GM18517 (cell line): ENCODE data around the gene CCDC92.
"Not testable (repeated sequence)": the region's sequence is repeated elsewhere in the genome, so short reads cannot be mapped to it uniquely, and the experiment has no call there.

Experiments used
- ATAC-seq: cut with Tn5 transposase; IDR thresholded peaks from one replicate; pipeline ENCODE4 v1.9.1; 2021; ENCODE audit warnings: mild to moderate bottlenecking, moderate library complexity; ENCODE audit not compliant: unreplicated experiment

The CCDC92 gene

DNA sequence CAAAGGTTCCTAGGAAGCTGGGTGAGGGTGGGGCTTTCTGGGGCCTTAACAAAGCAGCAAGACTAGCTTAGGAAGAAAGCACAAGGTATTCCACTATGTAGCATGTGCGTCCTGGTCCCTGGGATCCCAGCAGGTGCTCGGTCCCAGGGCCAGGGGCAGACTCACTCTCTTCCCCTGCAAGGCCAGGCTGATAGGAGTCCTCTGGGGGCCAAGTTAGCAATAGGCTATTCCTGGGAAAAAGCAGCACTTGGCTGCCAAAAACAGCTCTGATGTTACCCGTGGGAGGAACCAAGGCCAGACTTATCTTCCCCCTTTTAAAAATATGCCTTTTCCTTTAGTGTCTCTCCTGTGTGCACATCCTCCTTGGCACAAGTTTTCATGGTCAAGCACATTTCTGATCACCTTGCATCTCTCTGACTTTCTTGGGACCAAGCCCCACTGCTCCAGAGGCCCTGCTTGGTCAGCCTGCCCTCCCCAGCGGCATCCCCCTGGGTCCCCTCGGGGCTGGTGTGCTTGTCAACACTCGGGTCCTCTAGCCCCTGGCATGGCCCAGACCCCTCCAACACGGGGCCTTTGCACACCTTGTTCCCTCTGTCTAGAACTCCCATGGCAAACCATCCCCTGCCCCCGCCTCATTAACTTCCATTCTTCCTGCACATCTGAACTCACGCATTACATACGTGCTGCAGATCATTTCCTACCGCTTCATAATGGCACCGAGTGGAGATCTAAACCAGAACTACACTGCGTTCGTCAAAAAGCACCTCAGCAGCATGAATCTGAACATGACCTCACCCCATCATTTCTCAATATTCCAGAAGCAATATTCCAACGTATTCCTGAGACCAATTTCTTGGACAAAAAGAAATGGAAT, 21.9 kb downstream of the CCDC92 start:
- ATAC-seq: no peak

DNA sequence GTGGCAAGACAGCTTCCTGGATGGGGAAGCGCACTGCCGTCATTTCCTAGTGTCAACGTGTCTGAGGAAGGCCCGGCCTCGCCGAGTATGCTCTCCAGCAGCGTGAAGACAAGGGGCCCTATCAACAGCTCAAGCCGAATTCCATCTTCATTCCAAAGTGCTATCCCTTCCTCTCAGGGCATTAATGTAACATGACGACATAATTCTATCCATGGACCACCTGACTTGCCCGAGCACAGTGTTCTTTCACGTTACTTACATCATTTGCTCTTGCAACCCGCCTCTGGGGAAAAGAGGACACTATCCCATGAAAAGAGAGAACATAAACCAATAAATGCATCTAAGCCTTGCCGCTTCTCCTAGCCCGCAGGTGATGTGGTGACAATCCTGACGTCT, 22.9 kb downstream of the CCDC92 start:
- ATAC-seq: no peak

DNA sequence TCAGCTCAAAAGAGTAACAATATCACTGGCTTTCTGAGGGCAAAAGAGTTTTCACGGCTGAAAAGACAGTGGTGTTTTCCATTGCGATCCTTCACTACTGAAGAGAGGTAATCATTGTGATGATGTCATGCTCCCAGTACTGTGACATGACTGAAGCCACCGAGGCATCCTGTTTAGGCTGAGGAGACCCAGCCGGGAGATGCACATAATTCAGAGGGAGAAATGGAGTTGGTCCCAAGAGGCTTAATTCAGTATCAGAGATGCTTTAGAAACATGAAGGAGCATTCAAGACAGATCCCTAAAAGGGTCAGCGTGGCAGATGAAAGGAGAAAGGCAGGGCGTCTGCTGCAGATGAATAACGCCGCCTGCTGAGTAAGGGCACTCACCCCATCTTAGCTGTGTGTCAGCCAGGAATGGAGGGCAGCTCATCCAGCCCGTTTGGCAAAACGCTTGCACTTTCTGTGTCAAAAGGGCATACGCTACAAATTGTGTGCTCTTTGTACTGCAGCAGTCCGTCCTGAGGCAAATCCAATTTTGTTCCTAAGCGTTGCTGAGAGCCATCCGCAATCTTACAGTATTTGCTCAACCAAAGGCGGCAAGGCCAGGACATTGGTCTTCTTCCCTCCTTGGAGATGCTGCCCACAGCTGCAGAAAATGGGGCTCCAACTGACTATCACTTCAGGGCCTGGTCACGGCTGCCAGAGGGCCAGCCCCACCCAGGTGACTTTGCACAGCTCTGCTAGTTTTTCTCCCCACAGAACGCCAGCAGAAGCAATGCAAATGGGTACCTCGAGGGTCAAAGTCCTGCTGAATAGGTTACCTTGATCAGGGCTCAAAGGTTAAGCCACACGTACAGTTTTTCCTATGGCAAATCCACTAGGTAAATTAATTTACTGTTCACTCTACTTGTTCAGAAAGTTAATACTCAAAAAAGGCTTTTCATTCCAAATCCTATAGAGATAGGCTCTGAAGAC, 23.5 kb downstream of the CCDC92 start:
- no peak for ATAC-seq

DNA sequence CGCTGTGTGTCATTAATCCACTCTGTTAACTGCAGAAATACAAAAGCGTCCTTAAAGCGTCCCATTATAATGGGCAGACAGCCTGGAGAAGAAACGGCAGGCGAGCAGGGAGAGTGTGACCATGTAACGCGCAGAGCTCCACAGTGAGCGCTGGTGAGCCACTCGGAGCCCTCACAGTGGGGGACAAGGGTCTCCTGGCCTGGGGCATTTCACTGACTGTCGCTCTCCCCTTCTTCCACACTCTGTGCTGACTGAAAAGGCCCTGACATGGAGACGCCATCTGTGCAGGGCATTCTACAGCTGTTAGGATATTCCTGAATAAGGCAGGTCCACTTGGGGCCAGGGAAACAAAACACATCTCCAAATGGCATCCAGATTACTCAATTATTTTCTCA, 24.2 kb downstream of the CCDC92 start:
- ATAC-seq: no peak

DNA sequence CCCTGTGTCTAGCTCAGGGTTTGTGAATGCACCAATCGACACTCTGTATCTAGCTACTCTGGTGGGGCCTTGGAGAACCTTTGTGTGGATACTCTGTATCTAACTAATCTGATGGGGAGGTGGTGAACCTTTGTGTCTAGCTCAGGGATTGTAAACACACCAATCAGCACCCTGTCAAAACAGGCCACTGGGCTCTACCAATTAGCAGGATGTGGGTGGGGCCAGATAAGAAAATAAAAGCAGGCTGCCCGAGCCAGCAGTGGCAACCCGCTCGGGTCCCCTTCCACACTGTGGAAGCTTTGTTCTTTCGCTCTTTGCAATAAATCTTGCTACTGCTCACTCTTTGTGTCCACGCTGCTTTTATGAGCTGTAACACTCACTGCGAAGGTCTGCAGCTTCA, 25.1 kb downstream of the CCDC92 start:
- ATAC-seq: not testable (repeated sequence)

DNA sequence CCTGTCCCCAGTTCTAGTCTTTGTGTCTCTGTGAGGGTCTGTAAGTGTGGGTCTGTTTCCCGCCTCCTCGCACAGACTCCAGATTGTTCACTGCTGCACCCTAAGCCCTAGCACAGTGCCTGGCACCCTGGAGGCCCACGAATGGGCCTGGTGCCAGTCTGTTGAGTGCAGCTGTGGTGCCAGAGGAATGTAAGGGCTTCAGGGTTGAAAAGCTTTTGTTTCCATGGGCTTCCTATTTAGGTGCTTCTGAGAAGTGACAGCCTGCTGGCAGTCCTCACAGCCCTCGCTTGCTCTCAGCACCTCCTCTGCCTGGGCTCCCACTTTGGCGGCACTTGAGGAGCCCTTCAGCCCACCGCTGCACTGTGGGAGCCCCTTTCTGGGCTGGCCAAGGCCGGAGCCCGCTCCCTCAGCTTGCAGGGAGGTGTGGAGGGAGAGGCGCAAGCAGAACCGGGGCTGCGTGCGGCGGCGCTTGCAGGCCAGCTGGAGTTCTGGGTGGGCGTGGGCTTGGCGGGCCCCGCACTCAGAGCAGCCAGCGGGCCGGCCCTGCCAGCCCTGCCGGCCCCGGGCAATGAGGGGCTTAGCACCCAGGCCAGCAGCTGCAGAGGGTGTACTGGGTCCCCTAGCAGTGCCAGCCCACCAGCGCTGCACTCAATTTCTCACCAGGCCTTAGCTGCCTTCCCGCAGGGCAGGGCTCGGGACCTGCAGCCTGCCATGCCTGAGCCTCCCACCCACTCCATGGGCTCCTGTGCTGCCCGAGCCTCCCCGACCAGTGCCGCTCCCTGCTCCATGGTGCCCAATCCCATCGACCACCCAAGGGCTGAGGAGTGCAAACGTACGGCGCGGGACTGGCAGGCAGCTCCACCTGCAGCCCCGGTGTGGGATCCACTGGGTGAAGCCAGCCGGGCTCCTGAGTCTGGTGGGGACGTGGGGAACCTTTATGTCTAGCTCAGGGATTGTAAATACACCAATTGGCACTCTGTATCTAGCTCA, 25.8 kb downstream of the CCDC92 start:
- ATAC-seq: not testable (repeated sequence)

DNA sequence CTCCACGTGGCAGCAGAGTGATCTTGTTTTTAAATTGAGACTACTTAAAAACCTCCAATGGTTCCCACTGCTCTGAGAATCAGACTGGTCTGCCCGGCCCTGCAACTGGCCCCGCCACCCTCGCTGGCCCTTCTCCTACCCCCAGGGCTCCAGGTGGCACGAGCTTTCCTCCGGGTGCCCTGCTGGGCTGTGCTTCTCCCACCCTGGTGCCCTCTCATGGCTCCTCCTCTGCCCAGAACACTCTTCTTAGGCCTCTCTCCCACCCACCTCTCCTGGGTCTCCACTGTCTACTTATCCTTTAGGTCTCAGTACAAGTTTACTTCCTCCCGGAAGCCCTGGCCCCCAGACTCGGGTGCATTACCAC, 26.5 kb downstream of the CCDC92 start:
- ATAC-seq: no peak

DNA sequence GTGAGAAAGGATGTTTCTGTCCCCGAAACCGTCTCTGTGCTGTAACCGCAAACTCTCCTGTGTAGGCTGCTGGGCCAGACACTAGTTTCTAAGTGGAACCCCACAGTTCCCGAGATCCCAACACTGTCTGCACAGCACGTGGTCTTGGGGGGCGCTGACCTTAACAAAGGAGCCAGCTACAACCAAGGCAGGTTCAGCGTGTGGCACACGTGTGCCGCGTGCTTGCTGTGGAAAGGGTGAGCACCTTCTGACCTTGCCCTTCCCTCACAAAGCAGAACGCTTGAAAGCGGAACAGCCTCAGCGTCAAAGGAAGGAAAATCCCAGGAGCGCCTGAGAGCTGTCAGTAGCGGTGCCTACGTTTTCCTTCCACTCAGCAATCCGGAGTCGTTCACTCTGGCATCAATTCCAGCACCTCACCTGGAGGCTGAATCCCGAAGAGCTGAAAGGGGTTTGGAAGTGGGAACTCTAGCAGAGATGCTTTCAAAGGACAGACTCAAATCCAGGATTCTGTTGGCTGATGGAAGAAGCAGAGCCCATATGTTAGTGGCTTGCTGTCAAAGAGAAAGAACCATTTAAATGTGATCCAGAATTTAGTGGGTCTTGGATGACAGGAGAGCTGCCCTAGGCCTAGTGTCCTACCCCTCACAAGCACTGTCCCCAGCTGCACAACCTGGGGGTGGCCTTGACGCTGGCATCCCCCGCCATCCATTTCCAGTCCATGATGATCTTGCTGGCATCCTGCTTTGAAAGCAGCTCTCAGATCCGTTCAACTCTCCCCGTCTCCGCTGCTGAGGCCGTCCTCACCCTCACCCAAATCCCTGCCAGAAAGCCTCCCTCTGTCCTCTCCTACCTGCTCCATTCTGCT, 27.1 kb downstream of the CCDC92 start:
- ATAC-seq: no peak

DNA sequence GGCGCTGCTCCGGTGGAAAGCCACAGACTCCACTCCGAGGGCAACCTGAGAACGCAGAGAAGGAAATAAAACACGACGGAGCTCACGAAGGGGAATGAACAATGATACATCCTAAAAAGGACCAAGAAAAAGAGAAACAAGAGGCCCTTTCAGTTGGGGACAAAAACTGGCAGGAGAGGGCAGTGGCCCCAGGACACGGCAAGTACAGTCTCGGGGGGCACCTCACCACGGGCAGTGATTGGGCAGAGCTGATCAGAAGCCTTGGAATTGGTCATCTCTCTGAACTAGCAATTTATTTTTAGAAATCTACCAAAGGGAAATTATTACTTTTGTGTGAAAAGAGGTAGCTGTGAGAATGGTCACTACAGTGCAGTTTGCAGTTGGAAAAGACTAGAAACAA, 27.9 kb downstream of the CCDC92 start:
- no peak for ATAC-seq

DNA sequence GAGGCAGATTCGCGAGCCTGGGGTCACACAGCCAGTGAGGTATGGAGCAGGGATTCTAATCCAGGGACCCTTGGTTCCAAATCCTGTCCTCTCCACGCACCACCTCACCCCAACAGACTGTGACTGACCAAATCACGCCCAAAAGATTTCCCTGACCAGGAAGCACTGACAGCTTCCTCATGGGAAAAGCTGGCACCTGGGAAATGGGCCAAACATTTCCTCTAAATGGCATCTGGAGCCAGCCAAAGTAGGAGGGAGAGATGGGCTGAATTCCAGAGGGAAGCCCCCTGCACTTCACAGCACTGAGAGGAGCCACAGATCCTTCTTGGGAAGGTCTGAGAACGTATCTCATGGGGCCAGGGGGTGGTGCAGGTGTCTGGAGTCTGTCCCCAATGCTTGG, 28.8 kb downstream of the CCDC92 start:
- no peak for ATAC-seq

DNA sequence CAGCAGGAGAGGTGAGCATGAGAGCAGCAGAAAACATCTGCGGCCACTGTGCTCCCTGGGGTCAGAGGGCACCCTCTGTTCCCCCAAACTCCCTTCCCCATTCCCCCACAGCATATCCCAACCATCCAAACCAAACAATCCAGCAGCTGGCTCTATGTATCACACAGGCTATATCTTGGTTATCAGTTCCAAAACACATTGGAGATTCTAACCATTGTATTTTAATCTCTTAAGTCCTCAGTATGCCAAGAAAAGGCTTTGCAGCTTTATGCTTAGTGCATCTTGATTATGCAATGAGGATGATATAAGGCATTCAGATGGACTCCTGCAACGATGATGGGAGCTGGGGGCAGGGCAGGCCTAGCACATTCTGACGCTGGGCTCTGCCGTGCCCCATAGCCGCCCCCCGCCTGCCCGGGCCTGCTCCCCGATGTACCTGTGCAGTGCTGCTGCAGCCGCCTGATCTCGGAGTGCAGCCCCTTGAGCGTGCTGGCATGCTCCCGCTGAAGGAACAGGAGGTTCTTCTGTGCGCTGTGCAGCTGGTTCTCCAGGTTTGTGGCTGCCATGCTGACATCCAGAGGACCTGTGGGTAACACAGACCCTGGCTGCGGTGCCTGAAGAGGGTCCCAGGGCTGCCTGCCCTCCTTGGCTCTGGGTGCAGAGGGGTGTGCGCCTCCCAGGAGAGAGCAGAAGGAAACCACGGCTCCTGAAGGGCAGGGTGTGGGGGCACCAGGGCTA, 29.6 kb downstream of the CCDC92 start:
- no peak for ATAC-seq

DNA sequence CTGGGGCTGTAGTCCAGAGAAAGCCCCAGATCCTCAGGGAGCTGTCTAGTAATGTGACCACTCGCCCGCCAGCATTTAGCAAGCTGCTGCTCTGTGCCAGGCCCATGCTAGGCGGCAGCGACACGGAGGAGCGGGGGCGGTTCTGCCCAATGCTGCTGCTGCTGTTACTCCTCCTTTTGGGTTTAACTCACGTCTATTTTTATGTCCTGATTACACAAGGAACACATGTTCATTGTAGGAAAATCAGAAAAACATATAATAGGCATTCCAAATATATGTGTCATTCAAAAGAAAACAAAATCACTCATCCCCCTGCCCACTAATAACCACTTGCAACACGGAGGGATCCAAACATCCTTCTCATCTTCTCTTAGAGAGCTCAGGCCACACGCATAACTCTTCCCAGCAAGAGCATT, 30.4 kb downstream of the CCDC92 start:
- no peak for ATAC-seq

DNA sequence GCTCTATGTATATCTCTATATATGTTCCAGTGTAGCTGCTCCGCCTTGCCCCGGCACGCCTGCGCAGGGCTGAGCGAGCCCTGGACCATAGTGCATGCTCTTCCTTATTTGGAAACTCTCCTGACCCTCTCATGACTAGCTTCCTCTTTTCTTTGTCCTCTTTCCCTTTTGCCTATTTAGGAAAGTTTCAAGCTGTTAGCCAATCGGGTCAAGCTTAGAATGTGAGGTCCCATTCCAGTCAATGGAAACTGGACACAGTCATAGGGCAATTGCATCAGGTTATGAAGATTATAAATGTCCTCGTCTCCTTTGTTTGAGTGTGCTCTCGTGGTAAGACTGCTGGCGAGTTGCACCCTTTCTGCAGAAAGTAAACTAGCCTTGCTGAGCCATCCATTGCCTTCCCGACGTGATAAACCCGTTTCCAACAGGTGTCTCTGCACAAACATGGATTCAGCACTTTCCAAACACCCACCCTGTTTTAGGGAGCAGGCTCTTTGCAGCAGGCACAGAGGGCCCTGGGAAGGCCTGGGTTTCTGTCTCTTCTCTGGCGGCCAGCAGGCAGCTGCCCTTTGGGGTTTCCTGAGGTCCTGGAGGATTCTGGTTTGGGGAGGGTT, 30.9 kb downstream of the CCDC92 start:
- no peak for ATAC-seq

DNA sequence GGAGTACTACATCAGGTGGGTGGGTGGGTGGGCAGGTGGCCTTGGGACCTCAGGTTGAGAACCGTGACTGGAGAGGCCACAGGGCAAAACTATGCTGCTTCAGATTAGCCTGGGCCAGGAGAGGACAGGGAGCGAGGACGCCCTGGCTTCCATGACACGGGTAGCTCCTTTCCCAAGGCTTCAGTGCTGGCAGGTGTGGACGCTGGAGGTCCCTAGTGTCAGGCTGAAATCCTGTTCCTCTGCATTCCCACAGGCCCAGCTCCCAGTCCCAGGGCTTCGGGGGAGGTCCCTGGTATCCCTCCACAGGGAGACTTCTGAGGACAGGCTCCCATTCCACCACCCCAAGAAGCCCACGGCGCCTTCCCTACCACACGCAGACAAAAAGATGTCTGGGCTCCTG, 31.6 kb downstream of the CCDC92 start:
- no peak for ATAC-seq

DNA sequence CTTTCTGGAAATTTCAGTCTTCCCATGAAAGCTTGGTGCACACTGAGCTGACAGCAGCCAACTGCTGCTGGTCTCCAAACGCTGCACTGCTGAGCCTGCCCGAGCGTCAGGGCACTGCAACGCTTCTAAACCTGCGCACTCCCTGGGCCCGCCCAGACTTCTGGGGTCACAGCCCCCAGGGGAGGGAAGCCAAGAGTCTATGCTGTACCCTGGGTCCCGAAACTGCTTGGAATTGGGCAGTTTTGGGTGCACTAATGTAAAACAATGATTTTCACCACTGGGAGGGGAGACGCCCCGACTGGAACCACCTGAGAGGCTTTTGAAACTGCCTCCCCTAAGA, 32.0 kb downstream of the CCDC92 start:
- no peak for ATAC-seq

DNA sequence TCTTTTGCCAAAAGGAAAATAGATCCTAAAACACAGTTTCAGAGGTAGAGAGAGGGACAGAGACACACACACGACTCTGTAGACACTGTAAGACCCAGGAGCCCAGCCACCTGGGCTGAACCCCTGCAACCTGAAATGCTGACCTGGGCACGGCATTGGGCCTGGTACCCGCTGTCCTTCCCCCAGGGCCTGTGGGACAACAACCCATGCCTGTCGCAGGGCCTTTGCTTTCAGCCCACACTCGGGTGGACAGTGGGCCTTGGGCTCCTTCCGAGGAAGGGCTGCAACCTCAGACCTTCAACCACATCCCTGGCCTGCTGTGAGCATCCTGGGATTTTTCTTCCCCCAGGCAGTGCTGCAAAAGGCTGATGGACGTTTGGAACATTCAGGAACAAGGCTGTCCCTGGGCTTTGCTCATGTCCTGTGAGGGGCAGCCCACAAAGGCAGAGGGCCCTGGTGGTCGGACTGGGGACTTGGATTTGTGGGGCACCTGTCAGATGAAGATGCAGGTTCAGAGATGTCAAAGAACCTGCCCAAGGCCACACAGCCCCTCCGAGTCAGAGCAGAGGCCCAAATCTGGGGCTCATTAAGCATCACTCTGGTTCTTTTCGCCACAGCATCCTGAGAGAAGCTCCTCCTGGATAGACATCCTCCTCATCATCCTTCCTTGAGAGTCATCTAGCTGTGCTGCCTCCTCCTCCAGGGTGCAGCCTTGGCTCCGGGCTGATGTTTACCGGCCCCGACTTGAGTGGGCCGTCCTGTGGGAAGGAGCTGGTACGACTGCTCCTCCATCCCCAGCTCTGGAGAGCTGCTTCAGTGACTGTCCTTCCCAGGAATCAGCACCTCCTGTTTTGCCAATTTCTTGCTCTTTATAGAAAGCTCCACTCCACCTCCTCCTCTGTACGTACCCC, 32.7 kb downstream of the CCDC92 start:
- no peak for ATAC-seq

DNA sequence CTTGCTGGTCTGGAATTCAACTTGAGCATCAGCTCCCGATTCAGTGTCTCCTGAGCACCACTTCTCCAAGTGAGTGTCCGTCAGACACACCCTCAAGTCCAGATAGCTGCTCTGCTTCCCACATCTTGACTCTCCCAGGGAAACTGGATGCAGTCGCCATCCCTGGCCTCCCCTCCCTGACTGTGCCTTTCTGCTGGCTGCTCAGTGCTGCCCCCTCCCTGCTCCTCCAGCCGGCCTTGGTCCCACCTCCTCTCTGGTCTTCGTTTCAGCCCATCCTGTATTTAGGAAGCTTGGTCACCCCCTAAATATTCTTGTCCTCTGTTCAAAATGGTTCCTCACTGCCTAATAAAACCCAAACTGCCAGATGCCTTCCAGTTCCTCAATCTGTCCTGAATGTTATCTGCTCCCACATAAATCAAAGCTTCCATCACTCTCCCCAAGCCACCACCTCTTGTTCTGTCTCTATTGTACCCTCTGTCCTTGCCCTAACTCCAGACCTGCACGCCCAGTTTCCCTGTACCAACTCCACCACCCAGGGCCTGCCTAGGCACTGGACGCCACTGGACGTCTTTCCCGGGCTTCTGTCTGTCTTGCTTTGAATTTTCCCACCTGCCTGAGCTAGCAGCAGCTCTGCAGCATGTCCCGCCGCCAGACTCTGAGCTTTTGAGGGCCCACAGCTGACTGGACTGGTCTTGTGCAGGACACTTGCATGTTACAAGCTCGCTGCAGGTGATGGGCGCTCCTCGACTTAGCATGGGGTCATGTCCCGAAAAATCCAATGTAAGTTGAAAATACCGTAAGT, 33.8 kb downstream of the CCDC92 start:
- no peak for ATAC-seq
